GM23248 (cell line): Measurements from ENCODE around the gene IFT74.

Source experiments
- EZH2 ChIP-seq: fragments of 200-600 bp; sonication (generic); IDR thresholded peaks from 2 replicates; pipeline ENCODE4 v1.6.1; 2018; ENCODE audit warnings: antibody characterized with exemption, mild to moderate bottlenecking; ENCODE audit not compliant: insufficient read depth, poor library complexity, severe bottlenecking
- EZH2phosphoT487 ChIP-seq: fragments of 200-600 bp; sonication (generic); IDR thresholded peaks from 2 replicates; pipeline ENCODE4 v1.6.1; 2018; ENCODE audit warnings: antibody characterized with exemption, moderate library complexity, mild to moderate bottlenecking, low read depth; ENCODE audit not compliant: insufficient read depth

GRCh38 chr9:27005491-27005890, 49.3 kb downstream of the IFT74 start, which contains the start of gene LRRC19:
- TF ChIP-seq EZH2, result no peak
- no peak for TF ChIP-seq EZH2phosphoT487
